ENCODE measurements around the gene PPM1B.
"Not testable (repeated sequence)": the region's sequence is repeated elsewhere in the genome, so short reads cannot be mapped to it uniquely, and the experiment has no call there.

The PPM1B gene

DNA sequence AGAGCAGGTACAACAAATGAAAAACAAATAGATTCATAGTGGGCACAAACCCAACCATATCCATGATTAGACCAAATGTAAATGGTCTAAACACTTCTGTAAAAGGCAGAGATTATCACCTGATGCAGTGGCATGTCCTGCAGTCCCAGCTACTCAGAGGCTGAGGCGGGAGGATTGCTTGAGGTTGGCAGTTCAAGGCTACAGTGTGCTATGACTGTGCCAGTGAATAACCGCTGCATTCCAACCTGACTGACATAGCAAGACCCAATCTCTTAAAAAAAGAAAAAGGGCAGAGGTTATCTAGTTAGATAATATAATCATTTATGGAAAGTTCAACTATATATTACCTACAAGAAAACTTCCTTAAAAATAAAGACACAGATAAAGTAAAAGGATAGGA lies 85.3 kb downstream of the PPM1B start:
- DNase-seq (ENCODE audit: low spot score): no peak

GRCh38 chr2:44255704-44256103 lies 87.0 kb downstream of the PPM1B start:
- not testable (repeated sequence) for DNase-seq (ENCODE audit: low spot score)

DNA sequence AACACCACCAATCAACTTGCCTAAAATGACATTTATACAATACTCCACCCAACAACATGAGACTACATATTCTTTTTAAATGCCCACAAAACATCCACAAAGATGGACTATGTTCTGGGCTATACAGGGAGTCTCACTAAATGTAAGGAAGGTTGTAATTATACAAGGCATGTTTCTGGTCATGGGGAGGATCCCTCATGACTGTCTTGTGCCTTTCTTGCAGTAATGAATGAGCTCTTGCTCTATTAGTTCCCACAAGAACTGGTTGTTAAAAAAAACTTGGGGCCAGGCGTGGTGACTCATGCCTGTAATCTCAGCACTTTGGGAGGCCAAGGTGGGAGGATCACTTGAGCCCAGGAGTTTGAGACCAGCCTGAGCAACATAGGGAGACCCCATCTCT lies 89.1 kb downstream of the PPM1B start:
- not testable (repeated sequence) for DNase-seq (ENCODE audit: low spot score)

- DNase-seq (ENCODE audit: low spot score): no peak
Measured at GRCh38 chr2:44267269-44267795, 98.7 kb downstream of the PPM1B start.

DNA sequence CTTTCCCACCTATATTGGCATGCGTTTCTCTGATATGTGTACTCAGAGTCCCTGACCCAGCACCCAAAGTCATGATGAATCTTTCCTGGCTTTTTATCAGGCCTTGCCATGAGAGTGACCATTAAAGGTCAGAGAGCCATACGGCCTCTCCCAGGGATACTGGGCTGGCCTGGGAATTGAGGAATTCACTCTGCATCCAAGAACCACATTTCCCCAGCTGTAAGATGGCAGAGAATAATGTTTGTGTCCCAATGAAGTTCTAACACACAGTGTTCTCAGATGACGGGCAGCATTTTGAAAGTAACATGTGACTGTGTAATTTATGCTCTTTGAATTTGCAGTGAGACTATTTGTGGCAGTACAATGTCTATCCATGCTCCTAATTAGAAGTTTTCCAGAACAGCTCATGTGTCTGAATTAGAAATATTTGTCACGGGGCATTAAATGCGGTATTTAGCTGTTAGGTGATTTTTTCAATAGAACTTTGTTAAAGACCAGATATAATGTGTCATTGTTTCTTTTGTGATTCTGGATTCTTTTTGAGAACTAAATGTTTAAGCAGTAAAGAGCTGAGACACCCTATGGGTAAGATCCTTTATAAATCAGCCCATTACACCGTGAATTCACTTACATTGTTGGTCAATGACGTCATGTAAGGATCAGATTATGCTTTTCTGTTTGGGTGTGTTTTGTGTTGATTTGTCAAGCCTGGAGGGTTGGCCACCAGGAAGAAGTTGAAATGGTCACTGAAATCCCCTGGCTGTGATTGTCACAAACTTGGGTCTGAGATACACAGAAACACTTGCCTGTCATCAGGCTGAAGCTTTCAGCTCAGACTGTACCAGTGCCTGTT lies 99.3 kb downstream of the PPM1B start:
- DNase-seq (ENCODE audit: low spot score): peak; percentile 45

DNA sequence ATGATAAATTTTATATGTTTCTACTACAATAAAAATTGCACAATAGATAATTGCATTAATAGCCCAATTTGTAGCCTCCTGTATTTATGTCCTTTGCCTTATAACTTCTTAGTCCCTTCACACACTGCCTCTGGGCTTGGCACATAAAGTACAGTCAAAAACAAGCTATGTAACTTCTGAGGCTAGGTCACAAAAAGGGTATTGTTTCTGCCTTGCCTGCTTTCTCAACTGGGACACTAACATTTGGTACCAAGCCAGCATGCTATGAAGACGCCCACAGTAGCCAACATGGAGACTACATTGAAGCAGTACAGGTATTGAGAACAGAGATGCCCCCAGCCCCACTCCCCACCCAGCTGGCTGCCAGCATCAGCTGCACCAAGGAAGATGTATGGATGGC lies 101.2 kb downstream of the PPM1B start:
- no peak for DNase-seq (ENCODE audit: low spot score)

- no peak for DNase-seq (ENCODE audit: low spot score)
Measured at GRCh38 chr2:44271296-44271695, 102.6 kb downstream of the PPM1B start.

DNA sequence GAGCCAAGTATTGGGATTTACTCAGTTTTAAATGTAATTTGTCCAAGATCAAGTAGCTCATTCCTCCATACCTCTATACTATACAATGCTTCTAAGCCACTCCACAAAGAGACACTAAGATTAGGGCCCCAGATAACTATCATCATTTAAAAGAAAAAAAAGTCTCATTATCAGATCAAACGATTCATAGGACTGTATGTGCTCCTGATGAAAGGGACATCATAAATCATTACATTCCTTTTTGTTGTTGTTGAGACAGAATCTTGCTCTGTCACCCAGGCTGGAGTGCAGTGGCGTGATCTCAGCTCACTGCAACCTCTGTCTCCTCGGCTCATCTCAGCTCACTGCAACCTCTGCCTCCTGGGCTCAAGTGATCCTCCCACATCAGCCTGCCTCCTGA lies 104.4 kb downstream of the PPM1B start:
- DNase-seq (ENCODE audit: low spot score): no peak

DNA sequence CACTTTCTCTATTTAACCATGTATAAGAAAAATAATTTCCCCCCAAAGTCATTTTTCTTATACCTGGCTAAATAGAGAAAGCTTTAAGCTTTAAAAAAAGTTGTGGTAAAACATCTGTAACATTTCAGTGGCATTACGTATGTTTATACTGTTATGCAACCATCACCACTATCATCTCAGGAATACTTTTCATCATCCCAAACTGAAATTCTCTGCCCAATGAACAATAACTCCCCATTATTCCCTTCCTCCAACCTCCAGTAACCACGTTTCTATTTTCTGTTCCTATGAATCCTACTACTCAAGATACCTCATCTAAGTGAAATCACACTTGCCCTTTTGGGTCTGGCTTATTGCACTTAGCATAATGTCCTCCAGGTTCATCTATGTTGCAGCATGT lies 104.9 kb downstream of the PPM1B start:
- DNase-seq (ENCODE audit: low spot score): no peak

GRCh38 chr2:44275927-44276303 lies 107.2 kb downstream of the PPM1B start:
- DNase-seq (ENCODE audit: low spot score): peak; percentile 65

DNA sequence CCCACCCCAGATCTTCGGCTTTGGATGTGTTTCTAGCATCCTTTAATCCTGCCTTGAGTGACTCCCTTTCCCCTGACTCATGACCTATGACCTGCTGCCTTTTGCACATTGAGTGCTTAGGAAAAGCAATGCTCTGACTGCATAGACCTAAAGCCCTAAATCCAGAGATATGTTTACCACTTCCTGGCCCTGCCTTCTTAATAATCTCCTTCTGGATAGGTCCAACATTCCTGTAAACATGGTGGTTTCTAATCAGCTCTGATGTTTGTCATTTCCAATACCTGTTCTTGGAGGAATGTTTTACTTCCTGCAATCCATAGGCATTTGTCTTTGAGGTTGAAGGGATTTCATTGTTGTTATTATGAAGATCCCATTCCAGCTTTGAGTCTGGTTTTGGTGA lies 108.9 kb downstream of the PPM1B start:
- DNase-seq (ENCODE audit: low spot score): no peak

GRCh38 chr2:44280869-44281268 lies 112.2 kb downstream of the PPM1B start:
- DNase-seq (ENCODE audit: low spot score): no peak

All from AG20443 (cell line).